ENCODE measurements around the gene NEMP2. TPM values are rescaled to one million over a fixed set of nuclear protein-coding genes. Genes with fewer than 3 reads are reported as not detected.

NEMP2 gene
- polyA plus RNA-seq, 4 donors = 11.5 to 15.3 (median 13.1) TPM

- no peak for DNase-seq (ENCODE audit: low read depth in 4 of 4, low spot score in 3 of 4)
These were observed 74.0 kb downstream of the NEMP2 start for GRCh38 chr2:190460487-190460886.

GRCh38 chr2:190459881-190460280, 74.6 kb downstream of the NEMP2 start:
- DNase-seq (ENCODE audit: low read depth in 4 of 4, low spot score in 3 of 4) = no peak

GRCh38 chr2:190458352-190459107, 76.0 kb downstream of the NEMP2 start:
- no peak for DNase-seq (ENCODE audit: low read depth in 4 of 4, low spot score in 3 of 4)

GRCh38 chr2:190457256-190457655, 77.3 kb downstream of the NEMP2 start:
- no peak for DNase-seq (ENCODE audit: low read depth in 4 of 4, low spot score in 3 of 4)

GRCh38 chr2:190456833-190457232, 77.7 kb downstream of the NEMP2 start:
- no peak for DNase-seq (ENCODE audit: low read depth in 4 of 4, low spot score in 3 of 4)

- no peak for DNase-seq (ENCODE audit: low read depth in 4 of 4, low spot score in 3 of 4)
These were observed 79.0 kb downstream of the NEMP2 start for GRCh38 chr2:190455358-190456095.

GRCh38 chr2:190454795-190455194, 79.7 kb downstream of the NEMP2 start:
- no peak for DNase-seq (ENCODE audit: low read depth in 4 of 4, low spot score in 3 of 4)

Other genes starting within 250 kb of the NEMP2 start
- 10 to 100 TPM; 78.9 to 87.4 (median 79.3) TPM for gene HIBCH, start 214.9 kb downstream of the NEMP2 start, polyA plus RNA-seq (ENCODE audit: insufficient read length in 4 of 4)
- gene INPP1, start 191.1 kb downstream of the NEMP2 start, polyA plus RNA-seq (ENCODE audit: insufficient read length in 4 of 4) = 10 to 100 TPM; 13.3 to 17.7 (median 15.5) TPM
- 10 to 100 TPM; 14.2 to 18.1 (median 15.7) TPM for gene MFSD6, start 126.4 kb downstream of the NEMP2 start, polyA plus RNA-seq (ENCODE audit: insufficient read length in 4 of 4)
- gene NAB1, start 114.4 kb upstream of the NEMP2 start, polyA plus RNA-seq (ENCODE audit: insufficient read length in 4 of 4) = 10 to 100 TPM; 62.6 to 78.2 (median 73.5) TPM